Duodenal mucosa (tissue), 2 donors: ENCODE results near the gene FOXB1.

Experiments
- H3K27ac ChIP-seq: one replicate; pipeline ENCODE4 v1.7.0; 2013; ENCODE audit warnings: low read depth, low read length
- H3K27me3 ChIP-seq, 2 donors: one replicate each; pipeline ENCODE4 v1.7.0; 2013; ENCODE audit warnings: low read length in 2 of 2, control low read depth in 1 of 2; ENCODE audit not compliant: insufficient read depth in 2 of 2, control insufficient read depth in 1 of 2
- H3K36me3 ChIP-seq, 2 donors: one replicate each; pipeline ENCODE4 v1.7.0; 2013; ENCODE audit warnings: low read length in 2 of 2, control low read depth in 1 of 2; ENCODE audit not compliant: insufficient read depth in 2 of 2, control insufficient read depth in 1 of 2
- H3K4me1 ChIP-seq, 2 donors: one replicate each; pipeline ENCODE4 v1.7.0; 2013; ENCODE audit warnings: low read length in 2 of 2, control low read depth in 1 of 2; ENCODE audit not compliant: insufficient read depth in 2 of 2, control insufficient read depth in 1 of 2
- H3K4me3 ChIP-seq, 2 donors: one replicate each; pipeline ENCODE4 v1.7.0; 2013; ENCODE audit warnings: low read length in 2 of 2, low read depth in 1 of 2
- H3K9ac ChIP-seq, 2 donors: one replicate each; pipeline ENCODE4 v1.7.0; 2013; ENCODE audit warnings: low read length in 2 of 2, low read depth in 1 of 2
- H3K9me3 ChIP-seq, 2 donors: one replicate each; pipeline ENCODE4 v1.7.0; 2013; ENCODE audit warnings: low read length in 2 of 2, control low read depth in 1 of 2; ENCODE audit not compliant: control insufficient read depth in 1 of 2

The FOXB1 gene

DNA sequence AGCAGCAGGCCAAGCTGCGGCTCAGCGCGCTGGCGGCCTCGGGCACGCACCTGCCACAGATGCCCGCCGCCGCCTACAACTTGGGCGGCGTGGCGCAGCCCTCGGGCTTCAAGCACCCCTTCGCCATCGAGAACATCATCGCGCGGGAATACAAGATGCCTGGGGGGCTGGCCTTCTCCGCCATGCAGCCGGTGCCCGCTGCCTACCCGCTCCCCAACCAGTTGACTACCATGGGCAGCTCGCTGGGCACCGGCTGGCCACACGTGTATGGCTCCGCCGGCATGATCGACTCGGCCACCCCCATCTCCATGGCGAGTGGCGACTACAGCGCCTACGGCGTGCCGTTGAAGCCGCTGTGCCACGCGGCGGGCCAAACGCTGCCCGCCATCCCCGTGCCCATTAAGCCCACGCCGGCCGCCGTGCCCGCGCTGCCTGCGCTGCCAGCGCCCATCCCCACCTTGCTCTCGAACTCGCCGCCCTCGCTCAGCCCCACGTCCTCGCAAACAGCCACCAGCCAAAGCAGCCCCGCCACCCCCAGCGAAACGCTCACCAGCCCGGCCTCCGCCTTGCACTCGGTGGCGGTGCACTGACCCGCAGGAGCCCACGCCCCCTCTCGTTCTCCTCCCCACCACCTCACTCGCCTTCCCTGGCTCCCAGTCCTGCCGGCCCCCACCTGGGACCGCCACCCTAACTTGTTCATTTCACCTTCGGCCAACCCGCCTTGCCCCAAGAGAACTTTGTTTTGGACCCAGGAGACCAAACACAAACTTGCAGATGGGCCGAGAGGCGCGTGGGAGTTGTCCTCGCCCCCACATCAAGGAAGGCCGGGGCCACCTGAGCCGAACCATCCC lies 1.5 kb downstream of the FOXB1 start:
- Histone ChIP-seq H3K4me1 (peaks cover 13 to 31% of the 10 kb centered on the region in 2 donors), H3K9ac (peak overlapping the region; percentile 2 to 32), H3K36me3 (no peaks in the 10 kb centered on the region), H3K4me3 (peak overlapping the region; percentile 63 to 87), H3K27me3 (peaks cover 88 to 95% of the 10 kb centered on the region in 2 donors), H3K9me3 (no peaks in the 10 kb centered on the region), H3K27ac (no peak overlapping the region)

DNA sequence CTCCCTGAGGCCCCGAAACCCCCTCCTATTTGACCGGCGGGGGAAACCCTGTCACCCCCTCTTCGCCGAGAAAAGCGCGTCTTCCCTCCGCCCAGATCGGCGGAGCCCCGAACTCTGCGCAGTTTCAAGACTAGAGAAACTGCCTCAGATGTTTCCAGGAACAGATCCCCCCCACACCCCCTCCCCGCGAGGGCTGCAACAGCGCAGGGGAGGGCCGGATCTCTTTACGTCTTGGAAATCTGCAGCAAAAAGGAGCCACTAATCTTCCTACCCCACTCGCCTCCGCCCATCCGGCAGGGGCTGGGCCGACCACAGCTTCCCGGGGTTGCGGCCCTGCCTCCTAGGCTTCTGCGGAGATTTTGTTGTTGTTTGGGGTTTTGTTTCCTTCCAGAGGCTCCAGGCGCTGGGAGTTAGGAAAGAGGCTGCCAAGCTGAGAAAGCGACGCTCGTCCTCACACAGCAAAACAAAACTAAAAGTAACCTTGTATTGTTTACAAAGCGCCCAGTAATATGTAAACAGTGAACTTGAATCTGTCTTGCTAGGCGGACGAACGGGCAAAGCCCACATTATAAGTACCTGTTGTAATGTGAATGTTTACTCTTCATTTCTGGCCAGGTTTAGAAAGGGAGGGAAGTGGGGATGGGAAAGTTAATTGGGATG lies 2.2 kb downstream of the FOXB1 start:
- Histone ChIP-seq H3K36me3 (no peaks in the 10 kb centered on the region), H3K9ac (peak overlapping the region in 1 of 2 donors; percentile 2), H3K27me3 (peaks cover 87 to 95% of the 10 kb centered on the region in 2 donors), H3K9me3 (no peaks in the 10 kb centered on the region), H3K27ac (no peak overlapping the region), H3K4me3 (peak overlapping the region; percentile 63 to 87), H3K4me1 (peaks cover 13 to 31% of the 10 kb centered on the region in 2 donors)

DNA sequence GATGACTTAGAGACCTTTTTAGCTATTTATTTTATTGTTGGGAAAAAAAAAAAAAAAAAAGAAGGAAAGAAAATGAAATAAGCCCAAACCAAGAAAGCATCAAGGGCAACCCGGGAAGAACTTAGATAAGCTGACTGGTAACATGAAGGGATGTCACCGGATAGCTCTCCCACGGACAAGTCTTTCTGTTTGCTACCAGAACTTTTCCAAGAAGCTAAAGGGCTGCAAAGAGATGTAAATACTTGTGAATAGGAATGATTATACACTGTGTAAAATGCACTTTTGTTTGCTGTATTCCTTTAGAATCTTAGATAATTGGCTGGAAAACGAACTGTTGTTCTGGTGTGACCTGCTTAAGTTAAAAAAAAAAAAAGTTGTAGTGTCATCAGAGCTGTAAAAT lies 2.8 kb downstream of the FOXB1 start:
- H3K9me3 ChIP-seq = no peaks in the 10 kb centered on the region
- no peak overlapping the region for H3K9ac ChIP-seq
- no peak overlapping the region for H3K27ac ChIP-seq
- peaks cover 83 to 94% of the 10 kb centered on the region in 2 donors for H3K27me3 ChIP-seq
- H3K36me3 ChIP-seq = no peaks in the 10 kb centered on the region
- peaks cover 13 to 31% of the 10 kb centered on the region in 2 donors for H3K4me1 ChIP-seq
- H3K4me3 ChIP-seq = peak overlapping the region; percentile 63 to 87

- Histone ChIP-seq H3K9ac (no peak overlapping the region), H3K27me3 (peaks cover 78 to 88% of the 10 kb centered on the region in 2 donors), H3K4me3 (no peak overlapping the region), H3K9me3 (no peaks in the 10 kb centered on the region), H3K36me3 (no peaks in the 10 kb centered on the region), H3K4me1 (peaks cover 13 to 26% of the 10 kb centered on the region in 2 donors), H3K27ac (no peak overlapping the region)
Observed at GRCh38 chr15:60009124-60009960, 5.2 kb downstream of the FOXB1 start.

- Histone ChIP-seq H3K4me1 (peaks cover 13 to 19% of the 10 kb centered on the region in 2 donors), H3K27me3 (peaks cover 70 to 80% of the 10 kb centered on the region in 2 donors), H3K9me3 (no peaks in the 10 kb centered on the region), H3K36me3 (no peaks in the 10 kb centered on the region), H3K9ac (no peak overlapping the region), H3K27ac (no peak overlapping the region), H3K4me3 (no peak overlapping the region)
Observed at GRCh38 chr15:60009980-60010732, 6.0 kb downstream of the FOXB1 start.

DNA sequence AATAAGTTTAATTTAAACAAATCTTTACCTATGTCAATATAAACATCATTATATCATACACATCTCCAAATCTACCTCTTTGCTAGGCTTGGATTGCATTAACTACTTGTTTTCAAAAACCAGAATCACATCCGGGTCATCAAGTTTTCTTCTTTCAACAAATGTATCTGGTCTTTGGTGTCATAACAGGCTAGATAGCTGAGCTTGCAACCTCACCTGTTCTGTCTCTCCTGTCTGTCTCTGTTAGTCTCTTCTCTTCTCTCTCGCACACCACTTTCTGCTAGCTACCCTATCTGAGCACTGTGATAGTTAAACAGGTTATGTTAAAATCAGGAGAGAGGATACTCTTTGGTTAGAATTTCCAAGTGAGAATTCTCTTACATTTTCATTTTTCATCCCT lies 6.7 kb downstream of the FOXB1 start:
- no peaks in the 10 kb centered on the region for H3K36me3 ChIP-seq
- no peak overlapping the region for H3K27ac ChIP-seq
- H3K4me1 ChIP-seq = peaks cover 7 to 12% of the 10 kb centered on the region in 2 donors
- H3K4me3 ChIP-seq = no peak overlapping the region
- H3K9me3 ChIP-seq = no peaks in the 10 kb centered on the region
- H3K9ac ChIP-seq = no peak overlapping the region
- H3K27me3 ChIP-seq = peaks cover 63 to 73% of the 10 kb centered on the region in 2 donors

- Histone ChIP-seq H3K9me3 (peaks cover 0 to 5% of the 10 kb centered on the region in 2 donors), H3K9ac (no peak overlapping the region), H3K36me3 (no peaks in the 10 kb centered on the region), H3K27me3 (peaks cover 52 to 59% of the 10 kb centered on the region in 2 donors), H3K4me3 (no peak overlapping the region), H3K27ac (no peak overlapping the region), H3K4me1 (no peaks in the 10 kb centered on the region)
Observed at GRCh38 chr15:60012695-60013094, 8.6 kb downstream of the FOXB1 start.

- no peaks in the 10 kb centered on the region for H3K36me3 ChIP-seq
- peaks cover 15 to 26% of the 10 kb centered on the region in 2 donors for H3K27me3 ChIP-seq
- H3K4me3 ChIP-seq = no peak overlapping the region
- no peak overlapping the region for H3K27ac ChIP-seq
- H3K9me3 ChIP-seq = peaks cover 0 to 6% of the 10 kb centered on the region in 2 donors
- H3K4me1 ChIP-seq = no peaks in the 10 kb centered on the region
- no peak overlapping the region for H3K9ac ChIP-seq
Observed at GRCh38 chr15:60017538-60018520, 13.7 kb downstream of the FOXB1 start.
